Nasal cavity respiratory epithelium epithelial cell of viscerocranial mucosa (primary cell): ENCODE data around the gene FABP7. TPM values are rescaled to one million over a fixed set of nuclear protein-coding genes. Genes with fewer than 3 reads are reported as not detected.

ENCODE experiments used
- total RNA-seq: library from RNA; depleted of rRNA; stranded (reverse); fragments of >200 nt; gene quantifications from 2 replicates; pipeline ENCODE4 v1.2.3, GENCODE V29; 2014

Gene FABP7
- not detected in 2 replicates for total RNA-seq

GRCh38 chr6:122779667-122780066 is at the start of gene FABP7:
TSS of gene FABP7 (plus strand) at chr6:122779716. CDS start at chr6:122779795, 79 bp downstream.

GRCh38 chr6:122789182-122790027 is 9.9 kb downstream of the FABP7 start, which contains the start of gene SMPDL3A:
TSS of gene SMPDL3A (plus strand) at chr6:122789258. CDS start at chr6:122789347, 89 bp downstream.

Other genes with a start within 250 kb of the FABP7 start
- 2.4 and 3.3 TPM in 2 replicates for gene PKIB, start 169.3 kb upstream of the FABP7 start, total RNA-seq
- gene SMPDL3A, start 9.5 kb downstream of the FABP7 start, total RNA-seq, result 6.0 and 6.5 TPM in 2 replicates
- not detected in 2 replicates for gene CLVS2, start 216.5 kb downstream of the FABP7 start, total RNA-seq